ENCODE data around the gene CELA2B.
"Not testable (repeated sequence)": the region's sequence is repeated elsewhere in the genome, so short reads cannot be mapped to it uniquely, and the experiment has no call there.

CELA2B gene

DNA sequence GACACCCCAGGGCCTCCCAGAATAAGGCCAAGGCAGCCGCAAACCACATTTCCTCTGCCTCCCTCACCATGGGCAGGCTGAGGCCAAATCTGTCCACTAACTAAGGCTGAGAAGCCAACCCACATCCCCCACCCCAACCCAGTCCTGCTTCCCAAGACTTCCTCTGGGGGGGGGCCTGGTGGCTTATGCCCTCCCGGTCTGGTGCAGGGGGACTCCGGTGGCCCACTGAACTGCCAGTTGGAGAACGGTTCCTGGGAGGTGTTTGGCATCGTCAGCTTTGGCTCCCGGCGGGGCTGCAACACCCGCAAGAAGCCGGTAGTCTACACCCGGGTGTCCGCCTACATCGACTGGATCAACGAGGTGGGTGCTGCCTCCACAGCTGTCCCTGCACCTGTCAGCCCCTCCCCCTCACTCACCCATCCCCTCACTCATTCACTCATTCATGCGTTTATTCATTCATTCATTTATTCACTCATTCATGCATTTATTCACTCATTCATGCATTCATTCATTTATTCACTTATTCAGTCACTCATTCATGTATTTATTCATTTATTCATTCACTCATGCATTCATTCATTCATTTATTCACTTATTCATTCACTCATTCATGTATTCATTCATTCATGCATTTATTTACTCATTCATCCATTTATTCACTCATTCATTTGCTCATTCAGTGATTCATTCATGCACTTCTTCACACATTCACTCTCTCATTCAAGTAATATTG lies 30.3 kb upstream of the CELA2B start:
- no peak for DNase-seq

DNA sequence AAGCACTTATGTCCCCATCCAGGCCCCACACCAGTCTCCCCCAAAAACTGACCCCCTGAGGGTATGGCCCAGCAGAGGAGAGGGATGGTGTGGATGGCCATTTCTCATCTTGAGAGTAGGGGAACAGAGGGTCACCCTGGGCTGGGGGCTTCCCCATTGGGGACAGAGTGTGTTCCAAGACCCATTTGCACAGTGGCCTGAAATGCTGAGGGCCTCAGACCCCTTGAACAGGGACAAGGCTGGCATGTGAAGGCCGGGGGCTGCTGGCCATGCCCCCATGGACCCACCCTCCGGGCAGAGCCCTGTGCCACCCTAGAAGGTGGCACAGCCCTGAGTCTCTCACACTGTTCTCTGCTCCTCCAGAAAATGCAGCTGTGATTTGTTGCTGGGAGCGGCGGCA lies 29.7 kb upstream of the CELA2B start:
- no peak for DNase-seq

DNA sequence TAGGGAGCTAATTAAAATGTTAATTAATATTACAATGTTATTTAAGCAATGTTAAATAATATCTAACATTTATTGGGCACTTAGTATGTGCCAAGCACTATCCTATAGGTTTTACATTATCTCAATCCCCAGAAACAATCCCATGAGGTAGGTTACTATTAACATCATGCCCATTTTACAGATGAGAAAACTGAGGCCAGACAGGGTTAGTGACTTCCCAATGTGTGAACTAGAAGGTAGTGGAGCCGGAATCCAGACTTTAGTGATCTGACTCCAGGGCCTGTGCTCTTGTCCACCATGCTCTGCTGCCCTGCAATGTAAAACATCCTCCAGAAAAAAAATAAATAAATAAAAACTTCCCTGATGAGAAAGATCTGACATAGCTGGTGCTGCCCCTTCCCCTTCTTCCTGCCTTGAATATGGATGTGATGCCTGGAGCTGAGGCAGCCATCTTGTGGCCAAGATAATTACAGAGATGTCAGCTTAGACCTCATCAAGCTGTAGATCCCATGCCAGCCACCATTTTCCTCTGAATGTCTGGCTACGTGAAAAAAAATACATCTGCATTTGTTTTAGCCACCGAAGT lies 26.9 kb upstream of the CELA2B start:
- no peak for DNase-seq

DNA sequence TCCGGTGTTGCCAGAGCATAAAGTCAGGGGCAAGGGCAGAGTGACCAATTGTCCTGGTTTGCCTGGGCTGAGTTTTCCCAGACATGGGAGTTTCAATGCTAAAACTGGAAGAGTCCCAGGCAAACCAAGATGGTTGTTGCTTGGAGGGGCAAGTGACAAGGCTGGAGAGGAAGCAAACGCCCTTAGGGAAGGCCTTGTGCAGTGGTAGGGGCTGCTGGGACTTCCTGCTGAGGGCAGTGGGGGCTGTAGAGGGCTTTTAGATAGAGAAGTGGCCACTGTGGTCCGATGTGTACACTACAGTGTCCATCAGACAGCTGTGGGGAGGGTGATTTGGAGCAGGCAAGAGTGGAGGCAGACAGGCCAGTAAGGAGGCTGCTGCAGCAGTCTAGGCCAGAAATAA lies 26.3 kb upstream of the CELA2B start:
- DNase-seq, result no peak

DNA sequence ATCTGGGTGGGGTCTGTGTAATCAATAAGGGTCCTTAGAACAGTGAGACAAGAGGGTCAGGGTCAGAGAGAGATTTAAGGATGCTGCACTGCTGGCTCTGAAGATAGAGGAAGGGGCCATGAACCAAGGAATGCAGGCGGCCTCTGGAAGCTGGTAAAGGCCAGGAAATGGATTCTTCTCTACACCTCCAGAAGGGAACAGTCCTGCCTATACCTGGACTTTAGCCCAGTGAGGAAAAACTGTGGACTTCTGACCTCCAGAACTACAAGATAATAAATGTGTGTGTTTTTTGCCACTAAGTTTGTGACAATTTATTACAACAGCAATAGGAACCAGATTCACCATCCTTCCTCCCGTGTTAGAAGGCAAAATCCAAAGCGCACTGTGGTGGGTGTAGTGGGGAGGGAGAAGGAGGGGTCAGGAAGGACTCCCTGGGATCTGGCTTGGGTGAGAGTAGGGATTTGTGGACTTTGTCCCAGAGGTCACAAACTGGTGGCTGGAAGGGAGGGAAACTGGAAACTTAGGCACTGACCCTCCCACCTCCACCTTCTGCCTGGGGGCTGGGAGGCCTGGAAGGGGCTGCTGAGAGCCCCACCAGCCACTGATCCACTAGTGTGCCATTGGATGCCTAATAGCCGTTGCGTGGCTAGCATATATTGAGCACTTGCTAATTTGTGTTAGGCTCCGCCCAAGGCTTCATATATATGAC lies 24.7 kb upstream of the CELA2B start:
- DNase-seq, result no peak

DNA sequence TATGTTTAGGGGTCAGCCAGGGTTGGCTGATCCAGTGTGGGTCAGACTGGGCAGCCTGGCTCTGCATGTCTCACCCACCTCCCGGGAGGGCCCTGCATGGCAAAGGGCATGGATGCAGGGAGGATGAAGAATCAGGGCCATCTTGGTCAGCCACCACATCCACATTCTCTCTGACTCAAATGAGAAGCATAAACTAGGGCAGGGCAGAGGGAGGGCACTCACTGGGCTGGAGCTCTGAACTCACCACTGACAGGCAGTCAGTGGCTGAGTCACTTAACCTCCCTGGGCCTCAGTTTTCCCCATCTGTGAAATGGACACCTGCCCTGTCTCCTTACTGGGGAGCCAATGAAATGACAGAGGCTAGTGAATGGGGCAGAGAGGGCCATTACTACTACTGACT lies 23.7 kb upstream of the CELA2B start:
- no peak for DNase-seq

DNA sequence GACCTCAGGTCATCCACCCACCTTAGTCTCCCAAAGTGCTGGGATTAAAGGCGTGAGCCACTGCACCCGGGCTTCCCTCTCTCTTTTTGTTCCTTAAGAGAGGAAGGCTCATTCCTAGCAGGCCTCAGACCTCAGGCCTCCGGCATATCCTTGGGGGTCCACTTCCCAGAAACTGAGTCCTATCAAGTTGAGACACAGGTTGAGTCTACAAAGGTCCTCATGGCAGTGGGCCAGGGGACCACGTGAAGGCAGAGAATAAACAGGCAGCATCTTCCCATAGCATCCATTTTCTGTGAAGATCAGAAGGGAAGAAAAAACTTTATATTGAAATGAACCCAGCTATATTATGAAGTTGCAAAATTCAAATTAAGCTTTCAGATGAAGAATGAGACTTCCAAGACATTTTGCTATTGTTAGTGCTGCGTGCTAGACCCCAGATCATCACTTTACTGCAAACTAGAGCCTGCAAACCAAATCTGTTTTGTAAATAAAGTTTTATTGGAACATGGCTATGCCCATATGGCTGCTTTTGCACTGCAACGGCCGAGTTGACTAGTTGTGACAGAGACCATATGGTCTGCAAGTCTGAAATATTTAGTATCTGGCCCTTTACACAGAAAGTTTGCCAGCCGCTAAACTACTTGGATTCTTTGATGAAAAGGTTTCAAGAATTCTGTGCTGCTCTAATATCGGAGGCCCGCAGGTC lies 22.9 kb upstream of the CELA2B start:
- no peak for DNase-seq

DNA sequence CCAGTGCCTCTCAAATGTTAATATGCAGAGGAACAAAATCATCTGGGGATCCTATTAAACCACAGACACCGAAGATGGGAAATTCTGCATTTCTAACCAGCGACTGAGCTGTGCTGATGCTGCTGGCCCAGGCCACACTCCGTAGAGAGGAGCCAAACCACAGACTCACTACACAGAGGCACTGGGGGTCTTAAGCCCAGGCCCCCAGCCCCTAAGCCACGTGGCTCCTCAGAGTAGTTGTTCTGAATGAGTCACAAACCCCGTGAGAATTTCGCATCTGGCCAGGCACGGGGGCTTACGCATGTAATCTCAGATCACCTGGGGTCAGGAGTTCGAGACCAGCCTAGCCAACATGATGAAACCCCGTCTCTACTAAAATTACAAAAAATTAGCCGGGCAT lies 22.2 kb upstream of the CELA2B start:
- DNase-seq, result no peak

DNA sequence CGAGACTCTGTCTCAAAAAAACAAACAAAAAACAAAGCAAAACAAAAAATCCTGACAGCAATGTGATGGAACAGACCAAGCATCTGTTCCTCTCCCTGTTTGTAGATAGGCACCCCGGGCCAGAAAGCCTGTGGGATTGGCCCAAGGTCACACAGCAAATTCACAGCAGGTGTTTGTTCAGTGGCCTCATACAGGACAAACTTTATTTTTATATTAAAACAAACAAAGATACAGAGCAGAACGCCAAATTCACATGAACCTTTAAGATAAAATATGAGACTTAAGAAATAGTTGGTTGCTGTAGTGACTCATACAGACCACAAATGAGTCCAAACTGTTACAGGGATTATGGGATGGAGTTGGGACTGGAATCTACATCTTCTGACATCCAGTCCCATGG lies 21.6 kb upstream of the CELA2B start:
- no peak for DNase-seq

DNA sequence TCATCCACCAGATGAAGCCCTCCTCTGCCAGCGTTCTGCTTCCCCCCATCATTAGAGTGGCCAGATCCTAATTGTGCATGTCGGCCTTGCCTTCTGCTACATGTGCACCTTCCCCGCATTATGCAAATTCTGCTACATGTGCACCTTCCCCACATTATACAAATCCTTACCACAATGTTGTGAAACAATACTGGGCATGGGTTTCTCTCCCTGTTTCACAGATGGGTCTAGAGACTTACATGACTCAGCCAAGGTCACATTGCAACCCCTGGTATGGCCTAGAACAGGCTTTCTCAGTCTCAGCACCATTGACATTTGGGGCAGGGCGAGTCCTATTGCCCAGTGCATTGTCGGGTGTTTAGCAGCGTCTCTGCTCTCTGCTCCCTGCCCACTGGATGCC lies 20.4 kb upstream of the CELA2B start:
- no peak for DNase-seq

DNA sequence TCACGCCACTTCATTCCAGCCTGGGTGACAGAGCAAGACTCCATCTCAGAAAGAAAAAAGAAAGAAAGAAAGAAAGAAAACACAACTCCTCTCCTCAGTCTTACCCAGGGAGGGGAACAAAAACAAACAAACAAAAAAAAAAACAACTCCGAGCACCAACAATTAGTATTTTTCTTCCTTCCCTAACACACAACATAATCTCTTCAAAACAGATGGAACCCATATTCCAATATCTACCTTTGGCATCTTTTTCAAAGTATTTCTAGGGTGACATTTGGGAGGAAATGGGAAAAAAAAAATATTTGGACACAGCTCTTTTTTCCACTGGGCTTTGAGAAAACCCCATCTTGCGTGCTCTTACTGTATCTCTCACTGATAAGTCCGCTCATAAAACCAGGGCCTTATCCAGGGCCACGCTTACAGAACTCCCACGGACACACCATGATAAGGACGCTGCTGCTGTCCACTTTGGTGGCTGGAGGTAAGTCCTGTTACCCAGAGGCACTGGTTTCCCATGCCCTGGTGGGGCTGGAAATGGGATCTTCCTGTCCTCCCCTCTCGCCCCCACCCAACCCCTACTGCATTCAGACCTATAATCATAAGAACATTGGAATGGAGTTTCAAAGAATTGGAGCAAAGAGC lies 19.5 kb upstream of the CELA2B start, which contains the start of gene CELA2A:
CELA2A (plus strand) TSS at position 420 of the 642 bp plus-strand sequence; CDS start at position 442, 22 bp downstream.
- DNase-seq, result no peak

DNA sequence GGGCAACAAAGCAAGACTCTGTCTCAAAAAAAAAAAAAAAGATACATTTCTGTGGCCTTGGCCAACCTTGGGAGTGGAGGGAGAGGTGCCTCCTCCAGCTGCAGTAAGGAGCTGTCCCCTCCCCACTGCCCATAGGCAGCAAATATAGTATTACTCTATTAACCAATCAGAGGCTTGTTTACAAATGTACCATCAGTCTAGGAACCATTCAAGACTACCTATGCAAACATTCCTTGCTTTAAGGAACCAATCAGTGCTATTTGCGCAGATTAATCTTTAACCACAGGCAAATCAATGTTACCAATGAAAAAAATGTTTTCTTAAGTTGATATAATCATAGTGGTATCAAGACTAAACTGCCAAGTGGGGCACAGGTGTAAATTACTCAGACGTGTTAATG lies 18.3 kb upstream of the CELA2B start:
- no peak for DNase-seq

DNA sequence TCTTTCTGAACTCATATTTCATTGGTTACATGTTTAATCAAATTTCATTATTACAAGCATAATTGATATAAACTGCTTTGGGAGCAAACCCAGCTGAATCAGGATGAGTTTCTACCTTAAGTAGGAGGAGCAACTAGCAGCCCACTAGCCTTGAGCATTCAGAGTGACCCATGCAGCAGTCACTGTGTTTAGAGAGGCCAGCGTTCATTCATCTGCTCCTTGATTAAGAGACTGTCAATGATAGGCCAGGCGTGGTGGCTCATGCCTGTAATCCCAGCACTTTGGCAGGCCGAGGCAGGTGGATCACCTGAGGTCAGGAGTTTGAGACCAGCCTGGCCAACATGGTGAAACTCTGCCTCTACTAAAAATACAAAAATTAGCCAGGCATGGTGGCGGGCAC lies 17.5 kb upstream of the CELA2B start:
- not testable (repeated sequence) for DNase-seq

DNA sequence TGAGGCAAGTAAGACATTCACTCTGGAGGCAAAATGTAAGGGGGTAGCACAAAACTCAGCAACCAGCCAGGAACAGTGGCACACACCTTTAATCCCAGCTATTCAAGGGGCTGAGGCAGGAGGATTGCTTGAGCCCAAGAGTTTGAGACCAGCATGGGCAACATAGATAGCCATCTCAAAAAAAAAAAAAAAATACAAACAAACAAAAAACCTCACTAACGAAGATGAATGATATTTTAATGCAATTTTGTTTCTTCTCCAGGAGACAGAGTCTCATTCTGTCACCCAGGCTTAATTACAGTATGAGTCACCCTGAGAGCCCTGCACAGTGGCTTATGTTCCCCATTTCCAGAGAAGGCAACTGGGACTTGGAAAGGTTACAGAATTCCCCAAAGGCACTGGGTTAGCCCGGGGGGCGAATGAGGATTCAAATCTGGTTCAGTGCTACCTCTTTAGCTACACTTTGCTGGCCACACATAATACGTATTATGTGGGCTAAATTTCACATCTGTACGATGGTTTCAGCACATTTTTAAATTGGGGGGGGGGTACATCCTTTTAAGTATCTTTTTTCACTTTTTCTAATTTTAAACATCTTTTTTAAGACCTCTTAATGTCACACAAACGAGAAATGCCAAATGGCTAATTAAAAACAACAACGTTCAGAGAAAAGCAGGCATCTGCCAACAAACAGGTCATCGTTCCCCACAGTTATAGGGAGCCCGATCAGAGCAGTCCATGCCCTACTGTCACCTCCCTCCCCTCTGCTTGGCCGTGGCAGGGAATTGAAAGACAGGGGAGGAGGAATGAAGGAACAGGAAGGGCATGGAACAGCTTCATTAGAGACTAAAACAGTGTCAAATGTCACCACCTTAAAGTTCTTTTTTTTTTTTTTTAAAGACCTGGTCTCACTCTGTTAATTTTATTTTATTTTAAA lies 15.9 kb upstream of the CELA2B start:
- DNase-seq, result no peak

DNA sequence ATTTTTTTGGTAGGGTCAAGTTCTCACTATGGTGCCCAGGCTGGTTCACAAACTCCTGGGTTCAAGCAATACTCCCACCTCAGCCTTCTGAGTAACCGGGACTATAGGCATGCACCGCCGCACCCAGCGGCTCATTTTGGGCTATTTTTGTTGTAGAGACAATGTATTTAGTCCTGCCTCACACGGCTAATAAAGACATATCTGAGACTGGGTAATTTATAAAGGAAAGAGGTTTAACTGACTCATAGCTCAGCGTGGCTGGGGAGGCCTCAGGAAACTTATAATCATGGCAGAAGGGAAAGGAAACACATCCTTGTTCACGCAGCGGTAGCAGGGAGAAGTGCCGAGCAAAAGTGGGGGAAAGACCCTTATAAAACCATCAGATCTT lies 15.2 kb upstream of the CELA2B start:
- no peak for DNase-seq

DNA sequence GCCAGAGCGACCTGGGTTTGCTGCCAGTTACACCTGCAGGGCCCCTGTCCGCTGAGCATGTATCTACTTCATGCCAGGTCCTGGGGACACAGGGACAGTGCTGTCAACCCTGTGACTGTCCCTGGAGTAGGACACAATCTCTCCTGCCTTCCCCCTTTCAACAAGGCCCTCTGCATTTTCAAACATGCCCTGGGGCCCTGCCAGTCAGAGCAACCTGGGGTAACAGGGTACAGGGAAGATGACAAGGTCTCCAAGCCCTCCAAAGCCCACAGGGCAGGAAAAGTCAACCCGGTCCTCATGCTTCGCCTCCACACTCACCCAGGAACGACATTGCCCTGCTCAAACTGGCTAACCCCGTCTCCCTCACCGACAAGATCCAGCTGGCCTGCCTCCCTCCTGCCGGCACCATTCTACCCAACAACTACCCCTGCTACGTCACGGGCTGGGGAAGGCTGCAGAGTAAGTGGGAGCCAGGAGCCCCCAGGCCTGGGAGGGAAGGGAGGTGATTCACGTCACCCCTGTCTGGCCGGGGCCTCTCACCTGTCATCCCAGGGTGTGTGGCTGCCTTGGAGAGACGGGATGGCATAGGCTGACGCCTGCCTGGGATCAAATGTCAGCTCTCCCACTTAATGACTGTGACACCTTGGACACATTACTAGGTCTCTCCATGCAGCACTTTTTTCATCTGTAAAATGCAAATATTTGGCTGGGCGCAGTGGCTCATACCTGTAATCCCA lies 12.7 kb upstream of the CELA2B start:
- not testable (repeated sequence) for DNase-seq

DNA sequence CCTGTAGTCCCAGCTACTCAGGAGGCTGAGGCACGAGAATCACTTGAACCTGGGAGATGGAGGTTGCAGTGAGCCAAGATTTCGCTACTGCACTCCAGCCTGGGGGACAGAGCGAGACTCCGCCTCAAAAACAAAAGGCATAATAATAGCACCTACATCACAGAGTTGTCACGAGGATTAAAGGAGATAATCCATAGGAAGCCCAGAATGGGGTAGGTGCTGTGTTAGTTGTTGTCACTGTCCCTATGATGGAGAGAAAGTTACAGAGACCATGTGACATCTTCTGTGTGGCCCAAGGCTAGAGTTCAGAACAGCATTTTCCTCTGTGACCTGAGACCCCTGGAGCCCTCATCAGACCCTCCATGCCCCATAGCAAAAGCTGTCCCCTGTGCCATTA lies 12.0 kb upstream of the CELA2B start:
- DNase-seq, result not testable (repeated sequence)

DNA sequence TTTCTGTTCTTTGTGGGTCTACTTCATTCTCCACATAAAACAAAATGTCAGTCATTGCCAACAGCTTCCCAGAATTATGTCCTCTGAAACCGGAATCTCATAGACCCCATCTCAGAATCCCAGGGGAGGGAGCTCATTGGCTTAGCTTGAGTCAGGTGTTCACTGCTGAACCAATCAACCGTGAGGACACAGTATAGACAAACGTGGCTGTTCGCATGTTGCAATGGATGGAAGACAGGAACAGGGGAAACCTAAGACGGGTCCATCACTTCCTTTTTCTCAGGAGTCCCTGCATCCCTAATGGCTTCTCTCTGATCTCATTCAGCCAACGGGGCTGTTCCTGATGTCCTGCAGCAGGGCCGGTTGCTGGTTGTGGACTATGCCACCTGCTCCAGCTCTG lies 10.2 kb upstream of the CELA2B start:
- DNase-seq, result no peak

DNA sequence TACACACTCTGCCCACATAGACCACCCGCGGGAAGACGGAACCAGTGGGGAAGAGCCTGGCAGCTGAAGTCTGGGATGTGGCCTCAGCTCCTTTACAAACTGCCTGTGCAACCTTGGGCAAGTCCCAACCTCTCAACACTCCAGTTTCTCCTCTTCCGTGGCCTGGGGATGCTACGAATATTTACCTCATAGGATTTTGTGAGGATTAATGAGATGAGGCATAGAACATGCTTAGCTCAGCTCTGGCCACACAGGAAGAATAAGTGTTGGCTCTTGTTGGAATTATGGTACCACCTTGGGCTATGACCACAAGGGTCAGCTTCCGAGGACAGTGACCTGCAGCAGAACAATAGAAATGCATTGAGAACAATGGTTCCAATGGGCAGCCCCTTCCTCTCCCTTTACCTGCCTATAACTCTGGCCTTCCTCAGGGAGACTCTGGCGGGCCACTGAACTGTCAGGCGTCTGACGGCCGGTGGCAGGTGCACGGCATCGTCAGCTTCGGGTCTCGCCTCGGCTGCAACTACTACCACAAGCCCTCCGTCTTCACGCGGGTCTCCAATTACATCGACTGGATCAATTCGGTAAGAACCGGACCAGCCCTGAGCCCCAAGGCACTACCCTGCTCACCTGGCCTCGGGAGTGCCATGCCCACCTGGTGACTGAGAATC lies 8.8 kb upstream of the CELA2B start:
- not testable (repeated sequence) for DNase-seq

DNA sequence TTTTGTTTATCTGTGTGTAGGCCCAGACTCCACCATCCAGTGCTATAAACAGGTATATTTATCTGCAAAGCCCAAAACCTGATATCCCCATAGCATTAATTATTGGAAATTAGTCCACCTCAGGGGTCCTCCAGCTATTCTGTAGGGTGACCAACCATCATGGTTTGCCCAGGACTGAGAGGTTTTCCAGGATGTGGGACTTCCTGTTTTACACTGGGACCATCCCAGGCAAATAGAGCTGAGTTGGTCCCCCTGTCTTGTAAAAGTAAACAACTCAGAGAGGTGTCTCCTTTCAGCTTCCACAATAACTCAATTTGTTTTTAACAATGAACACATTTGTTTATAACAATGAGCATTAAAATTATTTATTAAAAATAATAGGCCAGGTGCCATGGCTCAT lies 7.8 kb upstream of the CELA2B start:
- no peak for DNase-seq

DNA sequence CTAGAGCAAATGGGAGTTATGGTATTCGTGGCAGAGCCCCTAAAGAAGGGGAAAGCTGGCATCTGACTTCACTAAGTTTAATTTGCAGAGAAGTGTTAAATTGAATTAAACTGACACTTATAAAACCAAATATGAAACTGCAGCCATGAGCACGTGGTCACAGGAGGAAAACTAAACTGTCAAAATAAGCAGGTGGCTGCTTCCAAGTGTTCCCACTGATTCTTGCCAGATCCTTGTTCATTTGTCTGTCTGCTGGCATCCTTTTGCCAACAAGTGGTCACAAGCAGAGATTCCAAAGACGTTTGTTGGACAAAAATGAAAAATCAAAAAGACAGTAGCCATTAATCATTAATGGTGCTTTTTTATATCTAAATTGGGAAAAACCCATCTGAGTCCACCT lies 6.5 kb upstream of the CELA2B start:
- DNase-seq, result no peak
